Stimulated activated CD8-positive, alpha-beta memory T cell treated with anti-CD3 and anti-CD28 coated beads, Interleukin-15, amount 100 ng/mL, for 4 hours (primary cell): ENCODE measurements around the gene PTPRA.
"Not testable (repeated sequence)": the region's sequence is repeated elsewhere in the genome, so short reads cannot be mapped to it uniquely, and the experiment has no call there.

Experiments
- DNase-seq, 2 donors: peaks; one replicate each; pipeline ENCODE4 v3.0.0-alpha.2; 2020; ENCODE audit warnings: low read depth in 2 of 2

PTPRA gene

GRCh38 chr20:3045042-3045815 is 171.9 kb downstream of the PTPRA start:
- DNase-seq: peak in 1 of 2 donors; percentile 10

DNA sequence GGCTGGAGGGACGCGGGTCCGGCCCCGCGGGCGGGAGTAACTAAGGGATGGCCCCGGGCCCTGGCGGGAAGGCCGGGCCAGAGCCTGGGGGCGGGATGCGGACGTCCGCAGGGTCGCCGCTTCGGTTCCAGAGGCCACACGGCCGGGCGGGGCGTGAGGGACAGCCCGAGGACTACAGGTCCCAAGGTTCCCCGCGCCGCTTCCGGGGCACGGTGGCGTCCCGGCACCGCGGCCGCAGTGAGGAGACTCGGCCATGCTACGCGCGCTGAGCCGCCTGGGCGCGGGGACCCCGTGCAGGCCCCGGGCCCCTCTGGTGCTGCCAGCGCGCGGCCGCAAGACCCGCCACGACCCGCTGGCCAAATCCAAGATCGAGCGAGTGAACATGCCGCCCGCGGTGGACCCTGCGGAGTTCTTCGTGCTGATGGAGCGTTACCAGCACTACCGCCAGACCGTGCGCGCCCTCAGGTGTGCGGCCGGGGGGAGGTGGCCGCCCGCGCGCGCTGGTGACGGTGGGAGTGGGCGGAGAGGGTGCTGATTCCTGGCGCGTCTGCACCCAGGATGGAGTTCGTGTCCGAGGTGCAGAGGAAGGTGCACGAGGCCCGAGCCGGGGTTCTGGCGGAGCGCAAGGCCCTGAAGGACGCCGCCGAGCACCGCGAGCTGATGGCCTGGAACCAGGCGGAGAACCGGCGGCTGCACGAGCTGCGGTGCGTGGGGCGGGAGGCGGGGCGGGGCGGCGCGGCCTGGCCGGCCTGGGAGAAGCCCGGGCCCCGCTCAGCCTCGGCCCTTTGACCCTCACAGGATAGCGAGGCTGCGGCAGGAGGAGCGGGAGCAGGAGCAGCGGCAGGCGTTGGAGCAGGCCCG is 172.8 kb downstream of the PTPRA start, which contains the start of gene MRPS26:
Gene MRPS26, plus strand, starts transcription at position 237 of the 861 bp plus-strand sequence. Its CDS starts 17 bp downstream, at position 254.
- peak; percentile 60 to 69 for DNase-seq

GRCh38 chr20:3046677-3047462 is 173.6 kb downstream of the PTPRA start:
- DNase-seq: no peak

- no peak for DNase-seq
Measured at GRCh38 chr20:3047486-3048419, 174.5 kb downstream of the PTPRA start.

GRCh38 chr20:3051385-3052019 is 178.2 kb downstream of the PTPRA start:
- DNase-seq: no peak

DNA sequence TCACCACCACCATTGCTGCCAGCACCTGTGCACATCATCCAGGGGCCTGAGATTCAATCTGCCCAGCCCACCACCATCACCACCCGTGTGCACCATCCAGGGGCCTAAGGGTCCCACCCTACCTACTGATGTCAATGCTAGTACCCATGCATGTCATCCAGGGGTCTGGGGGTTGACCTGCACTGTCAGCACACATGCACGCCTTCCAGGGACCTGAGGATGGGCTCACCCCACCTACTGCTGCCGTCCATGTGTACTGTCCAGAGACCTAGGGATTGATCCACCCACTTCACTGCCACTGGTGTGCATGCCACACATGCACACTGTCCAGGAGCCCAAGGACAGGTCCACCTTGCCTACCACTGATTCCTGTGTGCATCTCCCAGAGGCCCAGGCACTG is 186.2 kb downstream of the PTPRA start:
- DNase-seq: no peak

DNA sequence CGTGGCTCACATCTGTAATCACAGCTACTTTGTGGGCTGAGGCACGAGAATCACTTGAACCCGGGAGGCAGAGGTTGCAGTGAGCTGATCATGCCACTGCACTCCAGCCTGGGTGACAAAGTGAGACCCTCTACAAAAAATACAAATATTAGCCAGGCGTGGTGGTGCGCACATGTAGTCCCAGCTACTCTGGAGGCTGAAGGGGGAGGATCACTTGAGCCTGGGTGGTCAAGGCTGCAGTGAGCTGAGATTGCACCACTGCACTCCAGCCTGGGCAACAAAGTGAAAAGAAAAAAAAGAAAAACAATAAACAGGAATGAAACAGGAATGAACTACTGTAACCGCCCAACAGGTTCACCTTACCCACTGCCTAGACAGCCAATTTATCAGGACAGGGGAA is 190.8 kb downstream of the PTPRA start:
- not testable (repeated sequence) for DNase-seq

- DNase-seq: no peak
Measured at GRCh38 chr20:3067139-3068014, 194.1 kb downstream of the PTPRA start.

- no peak for DNase-seq
Measured at GRCh38 chr20:3068075-3068474, 194.8 kb downstream of the PTPRA start.

GRCh38 chr20:3068986-3069900 is 196.0 kb downstream of the PTPRA start:
- no peak for DNase-seq

DNA sequence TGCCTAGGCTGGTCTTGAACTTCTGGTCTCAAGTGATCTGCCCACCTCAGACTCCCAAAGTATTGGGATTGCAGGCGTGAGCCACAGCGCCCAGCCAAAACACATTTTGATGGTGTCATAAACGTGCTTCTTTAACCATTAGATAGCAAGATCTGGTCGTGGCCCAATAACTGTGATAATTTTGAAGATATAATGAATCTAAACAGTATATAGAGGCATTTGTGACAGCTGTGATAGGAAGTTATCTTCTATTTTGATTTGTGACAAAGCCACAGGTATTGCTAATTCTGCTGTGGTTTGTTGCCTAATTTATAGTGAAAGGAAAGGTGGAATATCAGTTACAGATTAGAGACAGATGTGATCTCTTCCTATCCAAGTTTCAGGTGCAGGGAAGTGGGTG is 197.4 kb downstream of the PTPRA start:
- DNase-seq: no peak

GRCh38 chr20:3071266-3071609 is 198.0 kb downstream of the PTPRA start:
- no peak for DNase-seq

DNA sequence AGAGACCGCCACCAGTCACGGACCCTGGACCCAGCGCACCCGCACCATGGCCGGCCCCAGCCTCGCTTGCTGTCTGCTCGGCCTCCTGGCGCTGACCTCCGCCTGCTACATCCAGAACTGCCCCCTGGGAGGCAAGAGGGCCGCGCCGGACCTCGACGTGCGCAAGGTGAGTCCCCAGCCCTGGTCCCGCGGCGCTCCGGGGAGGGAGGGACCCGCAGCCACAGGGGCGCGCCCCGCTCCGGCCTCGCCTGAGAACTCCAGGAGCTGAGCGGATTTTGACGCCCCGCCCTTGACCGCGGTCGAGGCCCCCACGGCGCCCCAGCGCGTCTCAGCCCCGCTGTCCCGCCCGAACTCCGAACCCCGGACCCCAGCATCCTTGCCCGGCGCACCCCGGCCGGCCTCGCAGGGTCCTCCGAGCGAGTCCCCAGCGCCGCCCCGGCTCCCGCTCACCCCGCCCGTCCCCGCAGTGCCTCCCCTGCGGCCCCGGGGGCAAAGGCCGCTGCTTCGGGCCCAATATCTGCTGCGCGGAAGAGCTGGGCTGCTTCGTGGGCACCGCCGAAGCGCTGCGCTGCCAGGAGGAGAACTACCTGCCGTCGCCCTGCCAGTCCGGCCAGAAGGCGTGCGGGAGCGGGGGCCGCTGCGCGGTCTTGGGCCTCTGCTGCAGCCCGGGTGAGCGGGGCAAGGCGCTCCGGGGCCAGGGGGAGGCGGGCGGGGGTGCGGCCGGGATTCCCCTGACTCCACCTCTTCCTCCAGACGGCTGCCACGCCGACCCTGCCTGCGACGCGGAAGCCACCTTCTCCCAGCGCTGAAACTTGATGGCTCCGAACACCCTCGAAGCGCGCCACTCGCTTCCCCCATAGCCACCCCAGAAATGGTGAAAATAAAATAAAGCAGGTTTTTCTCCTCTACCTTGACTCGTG is 198.6 kb downstream of the PTPRA start, which contains the start of gene OXT:
Gene OXT, plus strand, starts transcription at position 11 of the 920 bp plus-strand sequence. Its CDS starts 36 bp downstream, at position 47.
- peak; percentile 46 to 53 for DNase-seq

GRCh38 chr20:3072530-3073250 is 199.4 kb downstream of the PTPRA start:
- DNase-seq: no peak

DNA sequence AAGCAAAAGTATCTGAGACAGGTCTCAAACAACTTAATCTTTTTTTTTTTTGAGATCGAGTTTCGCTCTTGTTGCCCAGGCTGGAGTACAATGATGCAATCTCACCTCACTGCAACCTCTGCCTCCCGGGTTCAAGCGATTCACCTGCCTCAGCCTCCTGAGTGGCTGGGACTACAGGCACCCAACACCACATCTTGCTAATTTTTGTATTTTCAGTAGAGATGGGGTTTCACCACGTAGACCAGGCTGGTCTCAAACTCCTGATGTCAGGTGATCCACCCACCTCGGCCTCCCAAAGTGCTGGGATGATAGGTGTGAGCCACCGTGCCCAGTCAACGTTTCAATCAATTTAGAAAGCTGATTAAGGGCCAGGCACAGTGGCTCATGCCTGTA is 200.0 kb downstream of the PTPRA start:
- not testable (repeated sequence) for DNase-seq

- DNase-seq: no peak
Measured at GRCh38 chr20:3074812-3075211, 201.5 kb downstream of the PTPRA start.
